HepG2 (cell line): ENCODE data around the gene NYNRIN. TPM values are rescaled to one million over a fixed set of nuclear protein-coding genes. Genes with fewer than 3 reads are reported as not detected.

Source experiments
- CHD4 ChIP-seq: fragments of 200-600 bp; sonication (generic); IDR thresholded peaks from 2 replicates; pipeline ENCODE4 v1.7.0; 2017; ENCODE audit warnings: mild to moderate bottlenecking, low read length, borderline replicate concordance
- DPF2 ChIP-seq: sonication (generic); formaldehyde crosslinking; IDR thresholded peaks from 2 replicates; pipeline ENCODE4 v1.4.0; 2020; ENCODE audit warnings: mild to moderate bottlenecking, low read depth, missing genetic modification reagents, borderline replicate concordance
- FIP1L1 ChIP-seq: fragments of 200-400 bp; formaldehyde crosslinking; IDR thresholded peaks from 2 replicates; pipeline ENCODE4 v1.6.1; 2018; ENCODE audit warnings: low read depth, mild to moderate bottlenecking, low read length, moderate library complexity, borderline replicate concordance; ENCODE audit not compliant: insufficient read depth
- IRX3 ChIP-seq: sonication (generic); formaldehyde crosslinking; IDR thresholded peaks from 2 replicates; pipeline ENCODE4 v1.8.1; 2023; ENCODE audit warnings: mild to moderate bottlenecking, low read depth, missing genetic modification reagents, borderline replicate concordance
- NFRKB ChIP-seq: fragments of 450-650 bp; IDR thresholded peaks from 2 replicates; pipeline ENCODE4 v1.6.1; 2017
- NPAS2 ChIP-seq: sonication (generic); formaldehyde crosslinking; IDR thresholded peaks from 2 replicates; pipeline ENCODE4 v1.8.0; 2022; ENCODE audit warnings: mild to moderate bottlenecking, missing genetic modification reagents, borderline replicate concordance
- SIX4 ChIP-seq: sonication (generic); formaldehyde crosslinking; IDR thresholded peaks from 2 replicates; pipeline ENCODE4 v1.4.0; 2020; ENCODE audit warnings: missing genetic modification reagents
- SP2 ChIP-seq: sonication (generic); formaldehyde crosslinking; IDR thresholded peaks from 2 replicates; pipeline ENCODE4 v1.5.1; 2020; ENCODE audit warnings: mild to moderate bottlenecking, missing genetic modification reagents
- TARDBP ChIP-seq: sonication (generic); formaldehyde crosslinking; IDR thresholded peaks from 2 replicates; pipeline ENCODE4 v1.8.0; 2022; ENCODE audit warnings: mild to moderate bottlenecking, missing genetic modification reagents
- TCF7 ChIP-seq: sonication (generic); IDR thresholded peaks from 2 replicates; pipeline ENCODE4 v1.6.1; 2016; ENCODE audit warnings: antibody characterized with exemption, low read depth
- polyA plus RNA-seq, 8 experiments: library from polyadenylated mRNA; depleted of rRNA in 3 of 8; stranded (reverse) in 7 of 8; unstranded in 1 of 8; fragments of >200 nt; fragmentation: Illumina TruSeq in 4 of 8; extraction: Trizol in 4 of 8; gene quantifications; 2 replicates each; pipeline versions ENCODE4 v1.2.1 to v1.2.3, GENCODE V29; 2011 to 2016; ENCODE audit warnings: low read depth in 4 of 8, missing spikeins in 1 of 8, mixed read lengths in 1 of 8; ENCODE audit not compliant: insufficient read depth in 1 of 8
- total RNA-seq, 5 experiments: library from RNA; depleted of rRNA; stranded (reverse); fragments of >200 nt; fragmentation: Illumina TruSeq; extraction: Trizol; gene quantifications; 2 replicates each; pipeline ENCODE4 v1.2.3, GENCODE V29; 2016; ENCODE audit warnings: low read depth in 1 of 5
- TF ChIP-seq, protein P1 (sequence below): sonication (generic); formaldehyde crosslinking; IDR thresholded peaks from 2 replicates; pipeline ENCODE4 v1.4.0; 2020; ENCODE audit warnings: missing genetic modification reagents
- TF ChIP-seq, protein P2 (sequence below): IDR thresholded peaks from 2 replicates; pipeline ENCODE4 v1.6.1; 2016; ENCODE audit warnings: low read depth, borderline replicate concordance
- TF ChIP-seq, protein P3 (sequence below): sonication (generic); formaldehyde crosslinking; conservative IDR thresholded peaks from 2 replicates; pipeline ENCODE4 v1.8.1; 2023; ENCODE audit warnings: missing genetic modification reagents
- TF ChIP-seq, protein P4 (sequence below), 2 experiments: sonication (generic) in 1 of 2; formaldehyde crosslinking in 1 of 2; IDR thresholded peaks; 2 replicates each; pipeline versions ENCODE4 v1.5.1 to v1.6.1; 2011 to 2020; ENCODE audit warnings: borderline replicate concordance in 1 of 2, low read depth in 1 of 2, low read length in 1 of 2, mild to moderate bottlenecking in 1 of 2, missing genetic modification reagents in 1 of 2, moderate library complexity in 1 of 2
- TF ChIP-seq, protein P5 (sequence below): sonication (generic); formaldehyde crosslinking; IDR thresholded peaks from 2 replicates; pipeline ENCODE4 v1.9.0; 2021; ENCODE audit warnings: missing genetic modification reagents, mild to moderate bottlenecking, borderline replicate concordance
- TF ChIP-seq, protein P6 (sequence below): sonication (generic); formaldehyde crosslinking; IDR thresholded peaks from 2 replicates; pipeline ENCODE4 v1.4.0; 2020; ENCODE audit warnings: missing genetic modification reagents

NYNRIN gene
- total and polyA plus RNA-seq, 2 of the 13 experiments (the other 11 are each of a cell fraction or from before 2014, with no cell fraction given) = 0.63 to 1.1 TPM

DNA sequence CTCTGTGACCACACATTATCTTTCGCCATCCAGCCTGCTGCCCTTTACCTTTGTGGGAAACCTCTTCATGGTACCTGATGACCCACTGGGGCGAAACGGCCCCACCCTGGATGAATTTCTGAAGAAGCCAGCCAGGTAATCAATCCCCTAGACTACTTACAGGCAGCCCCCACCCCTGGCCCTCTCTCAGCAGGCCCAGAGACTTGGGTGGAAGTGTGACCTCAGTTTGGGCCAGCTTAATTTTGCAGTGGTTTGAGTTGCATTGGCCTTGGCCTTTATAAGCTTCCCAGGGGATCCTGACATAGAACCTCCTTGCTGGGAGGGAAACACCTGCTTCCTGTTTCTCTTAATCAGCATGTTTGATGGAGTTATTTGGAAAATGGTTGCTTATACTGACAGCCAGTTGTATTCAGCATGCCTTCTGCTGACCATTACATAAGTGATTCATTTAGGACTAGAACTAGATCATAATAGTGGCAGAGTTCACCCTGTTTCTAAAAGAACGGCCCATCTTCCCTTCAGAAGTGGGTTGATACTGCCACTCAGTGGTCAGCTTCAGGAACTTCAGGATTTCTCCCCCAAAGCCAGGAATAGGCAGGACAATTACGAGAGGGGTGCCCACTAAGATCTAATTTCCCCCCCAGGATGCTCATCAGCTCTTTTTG, 37.7 kb downstream of the NYNRIN start (continued):
- TF ChIP-seq CHD4 (no peak), NPAS2 (CRISPR knock-in tag) (no peak), TCF7 (no peak), DPF2 (CRISPR knock-in tag) (no peak), SIX4 (CRISPR knock-in tag) (no peak), SP2 (no peak), NFRKB (no peak), IRX3 (CRISPR knock-in tag) (no peak), FIP1L1 (no peak), TARDBP (no peak; the same call in 1 of the 2 replicates)
- TF ChIP-seq, protein P1, sequence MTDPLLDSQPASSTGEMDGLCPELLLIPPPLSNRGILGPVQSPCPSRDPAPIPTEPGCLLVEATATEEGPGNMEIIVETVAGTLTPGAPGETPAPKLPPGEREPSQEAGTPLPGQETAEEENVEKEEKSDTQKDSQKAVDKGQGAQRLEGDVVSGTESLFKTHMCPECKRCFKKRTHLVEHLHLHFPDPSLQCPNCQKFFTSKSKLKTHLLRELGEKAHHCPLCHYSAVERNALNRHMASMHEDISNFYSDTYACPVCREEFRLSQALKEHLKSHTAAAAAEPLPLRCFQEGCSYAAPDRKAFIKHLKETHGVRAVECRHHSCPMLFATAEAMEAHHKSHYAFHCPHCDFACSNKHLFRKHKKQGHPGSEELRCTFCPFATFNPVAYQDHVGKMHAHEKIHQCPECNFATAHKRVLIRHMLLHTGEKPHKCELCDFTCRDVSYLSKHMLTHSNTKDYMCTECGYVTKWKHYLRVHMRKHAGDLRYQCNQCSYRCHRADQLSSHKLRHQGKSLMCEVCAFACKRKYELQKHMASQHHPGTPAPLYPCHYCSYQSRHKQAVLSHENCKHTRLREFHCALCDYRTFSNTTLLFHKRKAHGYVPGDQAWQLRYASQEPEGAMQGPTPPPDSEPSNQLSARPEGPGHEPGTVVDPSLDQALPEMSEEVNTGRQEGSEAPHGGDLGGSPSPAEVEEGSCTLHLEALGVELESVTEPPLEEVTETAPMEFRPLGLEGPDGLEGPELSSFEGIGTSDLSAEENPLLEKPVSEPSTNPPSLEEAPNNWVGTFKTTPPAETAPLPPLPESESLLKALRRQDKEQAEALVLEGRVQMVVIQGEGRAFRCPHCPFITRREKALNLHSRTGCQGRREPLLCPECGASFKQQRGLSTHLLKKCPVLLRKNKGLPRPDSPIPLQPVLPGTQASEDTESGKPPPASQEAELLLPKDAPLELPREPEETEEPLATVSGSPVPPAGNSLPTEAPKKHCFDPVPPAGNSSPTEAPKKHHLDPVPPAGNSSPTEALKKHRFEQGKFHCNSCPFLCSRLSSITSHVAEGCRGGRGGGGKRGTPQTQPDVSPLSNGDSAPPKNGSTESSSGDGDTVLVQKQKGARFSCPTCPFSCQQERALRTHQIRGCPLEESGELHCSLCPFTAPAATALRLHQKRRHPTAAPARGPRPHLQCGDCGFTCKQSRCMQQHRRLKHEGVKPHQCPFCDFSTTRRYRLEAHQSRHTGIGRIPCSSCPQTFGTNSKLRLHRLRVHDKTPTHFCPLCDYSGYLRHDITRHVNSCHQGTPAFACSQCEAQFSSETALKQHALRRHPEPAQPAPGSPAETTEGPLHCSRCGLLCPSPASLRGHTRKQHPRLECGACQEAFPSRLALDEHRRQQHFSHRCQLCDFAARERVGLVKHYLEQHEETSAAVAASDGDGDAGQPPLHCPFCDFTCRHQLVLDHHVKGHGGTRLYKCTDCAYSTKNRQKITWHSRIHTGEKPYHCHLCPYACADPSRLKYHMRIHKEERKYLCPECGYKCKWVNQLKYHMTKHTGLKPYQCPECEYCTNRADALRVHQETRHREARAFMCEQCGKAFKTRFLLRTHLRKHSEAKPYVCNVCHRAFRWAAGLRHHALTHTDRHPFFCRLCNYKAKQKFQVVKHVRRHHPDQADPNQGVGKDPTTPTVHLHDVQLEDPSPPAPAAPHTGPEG (CRISPR knock-in tag) = no peak
- TF ChIP-seq, protein P2, sequence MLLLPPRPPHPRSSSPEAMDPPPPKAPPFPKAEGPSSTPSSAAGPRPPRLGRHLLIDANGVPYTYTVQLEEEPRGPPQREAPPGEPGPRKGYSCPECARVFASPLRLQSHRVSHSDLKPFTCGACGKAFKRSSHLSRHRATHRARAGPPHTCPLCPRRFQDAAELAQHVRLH (CRISPR knock-in tag) = no peak
- TF ChIP-seq, protein P3, sequence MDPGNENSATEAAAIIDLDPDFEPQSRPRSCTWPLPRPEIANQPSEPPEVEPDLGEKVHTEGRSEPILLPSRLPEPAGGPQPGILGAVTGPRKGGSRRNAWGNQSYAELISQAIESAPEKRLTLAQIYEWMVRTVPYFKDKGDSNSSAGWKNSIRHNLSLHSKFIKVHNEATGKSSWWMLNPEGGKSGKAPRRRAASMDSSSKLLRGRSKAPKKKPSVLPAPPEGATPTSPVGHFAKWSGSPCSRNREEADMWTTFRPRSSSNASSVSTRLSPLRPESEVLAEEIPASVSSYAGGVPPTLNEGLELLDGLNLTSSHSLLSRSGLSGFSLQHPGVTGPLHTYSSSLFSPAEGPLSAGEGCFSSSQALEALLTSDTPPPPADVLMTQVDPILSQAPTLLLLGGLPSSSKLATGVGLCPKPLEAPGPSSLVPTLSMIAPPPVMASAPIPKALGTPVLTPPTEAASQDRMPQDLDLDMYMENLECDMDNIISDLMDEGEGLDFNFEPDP (CRISPR knock-in tag) = no peak
- TF ChIP-seq, protein P4, sequence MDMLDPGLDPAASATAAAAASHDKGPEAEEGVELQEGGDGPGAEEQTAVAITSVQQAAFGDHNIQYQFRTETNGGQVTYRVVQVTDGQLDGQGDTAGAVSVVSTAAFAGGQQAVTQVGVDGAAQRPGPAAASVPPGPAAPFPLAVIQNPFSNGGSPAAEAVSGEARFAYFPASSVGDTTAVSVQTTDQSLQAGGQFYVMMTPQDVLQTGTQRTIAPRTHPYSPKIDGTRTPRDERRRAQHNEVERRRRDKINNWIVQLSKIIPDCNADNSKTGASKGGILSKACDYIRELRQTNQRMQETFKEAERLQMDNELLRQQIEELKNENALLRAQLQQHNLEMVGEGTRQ (IDR thresholded peaks at IDR 0.05; ENCODE audit: low read depth, low read length) = 0 out of 2 replicates have a peak, but pooled peaks have one; percentile 15
- TF ChIP-seq, protein P4 (CRISPR knock-in tag; IDR thresholded peaks at IDR 0.05; ENCODE audit: borderline replicate concordance) = no peak
- TF ChIP-seq, protein P5, sequence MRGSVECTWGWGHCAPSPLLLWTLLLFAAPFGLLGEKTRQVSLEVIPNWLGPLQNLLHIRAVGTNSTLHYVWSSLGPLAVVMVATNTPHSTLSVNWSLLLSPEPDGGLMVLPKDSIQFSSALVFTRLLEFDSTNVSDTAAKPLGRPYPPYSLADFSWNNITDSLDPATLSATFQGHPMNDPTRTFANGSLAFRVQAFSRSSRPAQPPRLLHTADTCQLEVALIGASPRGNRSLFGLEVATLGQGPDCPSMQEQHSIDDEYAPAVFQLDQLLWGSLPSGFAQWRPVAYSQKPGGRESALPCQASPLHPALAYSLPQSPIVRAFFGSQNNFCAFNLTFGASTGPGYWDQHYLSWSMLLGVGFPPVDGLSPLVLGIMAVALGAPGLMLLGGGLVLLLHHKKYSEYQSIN (CRISPR knock-in tag) = no peak
- TF ChIP-seq, protein P6, sequence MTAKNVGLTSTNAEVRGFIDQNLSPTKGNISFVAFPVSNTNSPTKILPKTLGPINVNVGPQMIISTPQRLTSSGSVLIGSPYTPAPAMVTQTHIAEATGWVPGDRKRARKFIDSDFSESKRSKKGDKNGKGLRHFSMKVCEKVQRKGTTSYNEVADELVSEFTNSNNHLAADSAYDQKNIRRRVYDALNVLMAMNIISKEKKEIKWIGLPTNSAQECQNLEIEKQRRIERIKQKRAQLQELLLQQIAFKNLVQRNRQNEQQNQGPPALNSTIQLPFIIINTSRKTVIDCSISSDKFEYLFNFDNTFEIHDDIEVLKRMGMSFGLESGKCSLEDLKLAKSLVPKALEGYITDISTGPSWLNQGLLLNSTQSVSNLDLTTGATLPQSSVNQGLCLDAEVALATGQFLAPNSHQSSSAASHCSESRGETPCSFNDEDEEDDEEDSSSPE = no peak
